Measurements from ENCODE around the gene GTPBP1. TPM values are rescaled to one million over a fixed set of nuclear protein-coding genes. Genes with fewer than 3 reads are reported as not detected.

The GTPBP1 gene
- total and polyA plus RNA-seq, 11 donors = 15.6 to 45.3 (median 28.1) TPM

DNA sequence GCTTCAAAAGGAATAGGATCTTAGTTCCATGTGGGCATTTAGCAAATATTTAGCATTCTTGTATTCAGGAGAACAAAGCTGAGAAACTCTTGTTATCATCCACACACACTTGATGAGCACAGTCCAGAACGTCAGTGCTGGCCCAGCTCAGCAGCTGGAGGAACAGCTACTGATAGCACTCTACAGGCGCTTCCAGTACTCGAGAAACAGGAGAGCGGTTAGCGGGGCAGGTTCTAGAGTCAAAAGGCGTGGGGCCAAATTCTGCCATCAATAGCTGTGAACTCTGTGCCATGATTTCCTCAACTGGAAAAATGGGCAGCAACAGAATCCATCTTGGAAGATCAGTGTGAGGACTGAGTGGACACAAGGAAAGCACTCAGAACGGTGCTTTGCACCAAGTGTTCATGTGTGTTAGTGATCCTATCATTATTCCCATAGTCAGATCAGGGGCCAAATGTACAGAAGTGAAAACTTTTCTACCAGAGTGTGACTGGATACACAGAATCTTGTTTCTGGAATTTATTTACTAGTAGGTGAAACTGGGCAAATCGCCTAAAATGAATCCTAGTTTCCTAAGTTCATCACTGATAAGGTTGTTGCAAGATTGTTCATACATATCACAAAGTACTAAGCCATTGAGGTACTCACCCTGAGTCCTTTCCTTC lies 8.2 kb upstream of the GTPBP1 start:
- peaks cover 0 to 22% (median 10%) of the 10 kb centered on the region in 9 donors for H3K36me3 ChIP-seq
- H3K4me1 ChIP-seq = peaks cover 23 to 61% (median 49%) of the 10 kb centered on the region in 12 donors
- ATAC-seq (peak in 3 of 4 donors; percentile 17 to 44 (median 22)), DNase-seq (peak in 2 of 5 donors; percentile 47 to 65)
- H3K27me3 ChIP-seq = no peaks in the 10 kb centered on the region
- H3K4me3 ChIP-seq = peak overlapping the region in 6 of 12 donors; percentile 3 to 87 (median 43)
- intact Hi-C loops (cut with DNase I) = loop anchor here in 2 of 10 donors (2.0 to 10.0 kb wide), 2 partner anchors 15 to 193 kb away; partner anchors contain the start of gene DDX17 (in 1 of the 2)
- H3K9me3 ChIP-seq = no peaks in the 10 kb centered on the region
- peak overlapping the region in 11 of 12 donors; percentile 45 to 99 (median 74) for H3K27ac ChIP-seq
- TF ChIP-seq CTCF (IDR thresholded peaks at IDR 0.05) = no peak
- TF ChIP-seq POLR2A (IDR thresholded peaks at IDR 0.05) = no peak
- WGBS, 4 donors = 39 to 49% (median 46%) methylated on average over 8 of the region's 8 CpGs

- TF ChIP-seq CTCF (IDR thresholded peaks at IDR 0.05) (no peak), POLR2A (IDR thresholded peaks at IDR 0.05) (no peak)
- Histone ChIP-seq H3K9me3 (no peaks in the 10 kb centered on the region), H3K36me3 (peaks cover 0 to 22% (median 7%) of the 10 kb centered on the region in 9 donors), H3K4me1 (peaks cover 23 to 61% (median 49%) of the 10 kb centered on the region in 12 donors), H3K4me3 (peak overlapping the region in 10 of 12 donors; percentile 57 to 94 (median 81)), H3K27ac (peak overlapping the region in 11 of 12 donors; percentile 36 to 99 (median 97)), H3K27me3 (no peaks in the 10 kb centered on the region)
- no peak for ATAC-seq
- 89 to 92% (median 91%) methylated on average over 13 of the region's 13 CpGs for WGBS, 4 donors
- DNase-seq = no peak
- intact Hi-C loops (cut with DNase I) = loop anchor here in 1 of 10 donors (10.0 kb wide), 1 partner anchor 194 kb away; the partner anchor contains the start of gene DDX17
These were observed 7.2 kb upstream of the GTPBP1 start for GRCh38 chr22:38698407-38699094.

- TF ChIP-seq CTCF (IDR thresholded peaks at IDR 0.05) = no peak
- no peak for TF ChIP-seq POLR2A (IDR thresholded peaks at IDR 0.05)
- intact Hi-C loops (cut with DNase I) = loop anchor here in 1 of 10 donors (10.0 kb wide), 1 partner anchor 194 kb away; the partner anchor contains the start of gene DDX17
- ATAC-seq = no peak
- no peaks in the 10 kb centered on the region for H3K9me3 ChIP-seq
- H3K36me3 ChIP-seq = peaks cover 0 to 17% (median 3%) of the 10 kb centered on the region in 9 donors
- H3K4me3 ChIP-seq = peak overlapping the region; percentile 57 to 94 (median 76)
- 37 to 43% (median 38%) methylated on average over 5 of the region's 5 CpGs for WGBS, 4 donors
- no peak for DNase-seq
- peak overlapping the region in 11 of 12 donors; percentile 57 to 99 (median 97) for H3K27ac ChIP-seq
- H3K27me3 ChIP-seq = no peaks in the 10 kb centered on the region
- H3K4me1 ChIP-seq = peaks cover 23 to 59% (median 49%) of the 10 kb centered on the region in 12 donors
These were observed 6.6 kb upstream of the GTPBP1 start for GRCh38 chr22:38699143-38699542.

- ATAC-seq (no peak), DNase-seq (no peak)
- WGBS, 4 donors = 4 to 19% (median 13%) methylated on average over 6 of the region's 6 CpGs
- peaks cover 0 to 10% (median 0%) of the 10 kb centered on the region in 9 donors for H3K36me3 ChIP-seq
- intact Hi-C loops (cut with DNase I) = loop anchor here in 3 of 10 donors (2.0 to 10.0 kb wide), 3 partner anchors 17 to 645 kb away; partner anchors contain the start of genes DDX17 (in 1 of the 3) and PICK1 (in 1 of the 3)
- peak overlapping the region; percentile 95 to 99 (median 98) for H3K27ac ChIP-seq
- TF ChIP-seq CTCF (IDR thresholded peaks at IDR 0.05) (no peak), POLR2A (IDR thresholded peaks at IDR 0.05) (no peak)
- no peaks in the 10 kb centered on the region for H3K9me3 ChIP-seq
- no peaks in the 10 kb centered on the region for H3K27me3 ChIP-seq
- H3K4me3 ChIP-seq = peak overlapping the region; percentile 57 to 94 (median 76)
- H3K4me1 ChIP-seq = peaks cover 23 to 63% (median 52%) of the 10 kb centered on the region in 12 donors
These were observed 6.0 kb upstream of the GTPBP1 start for GRCh38 chr22:38699784-38700183.

Measured in heart left ventricle (tissue), 16 donors.